ENCODE measurements around the gene CDH2. TPM values are rescaled to one million over a fixed set of nuclear protein-coding genes. Genes with fewer than 3 reads are reported as not detected.
A peak's percentile ranks its signal among the peaks of the same experiment; 100 is the strongest.

The CDH2 gene
- total RNA-seq, 1 donor: 75.6 TPM

DNA sequence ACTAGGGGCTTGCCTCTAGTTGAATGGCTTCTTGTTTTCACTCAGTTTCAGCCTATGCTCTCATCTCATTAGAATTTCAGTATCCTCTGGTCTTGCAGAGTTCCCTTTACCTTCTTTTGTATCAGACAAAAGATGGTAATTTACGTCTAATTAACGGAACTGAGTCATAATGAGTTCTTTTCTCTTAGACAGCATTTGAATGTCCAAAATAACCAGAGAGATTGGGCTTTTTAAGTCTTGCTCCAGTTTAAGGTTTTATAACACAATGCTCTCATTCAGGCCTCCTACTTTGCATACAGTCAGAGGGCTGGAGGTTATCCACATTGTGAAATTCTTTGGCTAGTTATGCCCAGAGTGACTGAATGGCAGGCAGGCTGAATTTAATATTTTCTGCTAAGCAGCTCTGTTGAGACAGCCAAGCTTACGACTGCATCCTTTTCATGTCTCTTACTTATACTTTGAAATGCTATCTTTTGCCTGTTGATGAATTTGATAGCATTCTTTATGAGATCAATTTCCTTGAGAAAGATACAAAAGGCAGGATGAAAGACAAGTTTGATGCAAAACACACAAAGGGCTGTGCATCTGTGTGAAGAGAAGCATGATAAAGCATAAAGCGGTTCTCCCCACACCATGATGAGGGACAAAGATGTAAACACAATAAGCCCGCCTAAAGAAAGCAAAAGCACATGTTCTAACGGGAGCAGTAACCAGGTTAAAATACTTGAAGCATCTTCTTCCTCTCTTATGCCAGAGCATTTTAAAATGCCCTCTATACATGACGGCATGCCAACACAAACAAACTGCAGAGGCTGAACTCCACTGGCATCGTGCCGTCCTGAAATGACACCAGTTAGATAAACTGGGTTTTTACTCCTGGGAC, 90.0 kb downstream of the CDH2 start:
- Histone ChIP-seq H2AFZ (ENCODE audit: low read length) (no peak overlapping the region), H3K4me3 (ENCODE audit: insufficient read depth, low read length) (peak overlapping the region; percentile 57), H4K20me1 (ENCODE audit: insufficient read depth, low read length) (no peaks in the 10 kb centered on the region), H3K36me3 (ENCODE audit: insufficient read depth, low read length) (no peaks in the 10 kb centered on the region), H3K9me3 (ENCODE audit: low read depth, low read length) (no peaks in the 10 kb centered on the region), H3K4me1 (ENCODE audit: insufficient read depth, low read length) (peaks cover 31% of the 10 kb centered on the region), H3K27ac (ENCODE audit: low read depth, low read length) (peak overlapping the region; percentile 44), H3K79me2 (ENCODE audit: insufficient read depth, low read length) (peaks cover 81% of the 10 kb centered on the region), H3K27me3 (ENCODE audit: insufficient read depth, low read length) (no peaks in the 10 kb centered on the region), H3K4me2 (ENCODE audit: insufficient read depth, low read length) (peak overlapping the region; percentile 82)
- peak; percentile 73 for DNase-seq (ENCODE audit: insufficient read length, low spot score, missing footprints)
- TF ChIP-seq, protein P1, sequence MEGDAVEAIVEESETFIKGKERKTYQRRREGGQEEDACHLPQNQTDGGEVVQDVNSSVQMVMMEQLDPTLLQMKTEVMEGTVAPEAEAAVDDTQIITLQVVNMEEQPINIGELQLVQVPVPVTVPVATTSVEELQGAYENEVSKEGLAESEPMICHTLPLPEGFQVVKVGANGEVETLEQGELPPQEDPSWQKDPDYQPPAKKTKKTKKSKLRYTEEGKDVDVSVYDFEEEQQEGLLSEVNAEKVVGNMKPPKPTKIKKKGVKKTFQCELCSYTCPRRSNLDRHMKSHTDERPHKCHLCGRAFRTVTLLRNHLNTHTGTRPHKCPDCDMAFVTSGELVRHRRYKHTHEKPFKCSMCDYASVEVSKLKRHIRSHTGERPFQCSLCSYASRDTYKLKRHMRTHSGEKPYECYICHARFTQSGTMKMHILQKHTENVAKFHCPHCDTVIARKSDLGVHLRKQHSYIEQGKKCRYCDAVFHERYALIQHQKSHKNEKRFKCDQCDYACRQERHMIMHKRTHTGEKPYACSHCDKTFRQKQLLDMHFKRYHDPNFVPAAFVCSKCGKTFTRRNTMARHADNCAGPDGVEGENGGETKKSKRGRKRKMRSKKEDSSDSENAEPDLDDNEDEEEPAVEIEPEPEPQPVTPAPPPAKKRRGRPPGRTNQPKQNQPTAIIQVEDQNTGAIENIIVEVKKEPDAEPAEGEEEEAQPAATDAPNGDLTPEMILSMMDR (IDR thresholded peaks at IDR 0.05; ENCODE audit: extremely low read depth, low read depth, low read length): no peak

GRCh38 chr18:28081516-28081915, 95.4 kb downstream of the CDH2 start:
- H4K20me1 ChIP-seq (ENCODE audit: insufficient read depth, low read length): no peaks in the 10 kb centered on the region
- TF ChIP-seq, protein P1 (IDR thresholded peaks at IDR 0.05; ENCODE audit: extremely low read depth, low read depth, low read length): no peak
- H3K27ac ChIP-seq (ENCODE audit: low read depth, low read length): no peak overlapping the region
- H2AFZ ChIP-seq (ENCODE audit: low read length): no peak overlapping the region
- no peak for DNase-seq (ENCODE audit: insufficient read length, low spot score, missing footprints)
- H3K4me2 ChIP-seq (ENCODE audit: insufficient read depth, low read length): no peak overlapping the region
- H3K79me2 ChIP-seq (ENCODE audit: insufficient read depth, low read length): peaks cover 82% of the 10 kb centered on the region
- no peak overlapping the region for H3K4me3 ChIP-seq (ENCODE audit: insufficient read depth, low read length)
- H3K27me3 ChIP-seq (ENCODE audit: insufficient read depth, low read length): no peaks in the 10 kb centered on the region
- H3K36me3 ChIP-seq (ENCODE audit: insufficient read depth, low read length): no peaks in the 10 kb centered on the region
- no peaks in the 10 kb centered on the region for H3K9me3 ChIP-seq (ENCODE audit: low read depth, low read length)
- H3K4me1 ChIP-seq (ENCODE audit: insufficient read depth, low read length): peaks cover 13% of the 10 kb centered on the region

DNA sequence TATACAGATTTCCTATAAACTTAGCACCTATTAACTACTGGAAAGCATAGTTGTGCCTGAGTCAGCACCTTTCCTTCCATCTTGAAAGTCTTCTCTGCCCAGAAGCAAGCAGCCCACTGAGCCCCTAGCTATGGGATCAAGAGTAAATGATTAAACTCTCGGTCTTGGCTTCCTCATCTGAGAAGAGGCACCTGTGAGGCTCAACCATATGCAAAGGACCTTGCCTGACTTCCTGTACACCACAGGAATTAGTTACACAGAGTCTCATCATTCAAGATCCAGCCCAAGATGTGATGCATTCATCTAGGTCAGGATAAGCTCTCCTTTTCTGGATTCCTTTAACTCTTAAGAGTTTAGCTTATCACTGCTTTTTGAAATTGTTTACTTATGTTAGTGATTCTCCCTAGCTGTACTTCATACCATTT, 96.0 kb downstream of the CDH2 start:
- TF ChIP-seq, protein P1 (IDR thresholded peaks at IDR 0.05; ENCODE audit: extremely low read depth, low read depth, low read length): no peak
- H4K20me1 ChIP-seq (ENCODE audit: insufficient read depth, low read length): no peaks in the 10 kb centered on the region
- DNase-seq (ENCODE audit: insufficient read length, low spot score, missing footprints): no peak
- peaks cover 14% of the 10 kb centered on the region for H3K4me1 ChIP-seq (ENCODE audit: insufficient read depth, low read length)
- no peak overlapping the region for H3K4me2 ChIP-seq (ENCODE audit: insufficient read depth, low read length)
- no peaks in the 10 kb centered on the region for H3K9me3 ChIP-seq (ENCODE audit: low read depth, low read length)
- H3K27me3 ChIP-seq (ENCODE audit: insufficient read depth, low read length): no peaks in the 10 kb centered on the region
- H2AFZ ChIP-seq (ENCODE audit: low read length): no peak overlapping the region
- no peak overlapping the region for H3K4me3 ChIP-seq (ENCODE audit: insufficient read depth, low read length)
- H3K27ac ChIP-seq (ENCODE audit: low read depth, low read length): no peak overlapping the region
- peaks cover 78% of the 10 kb centered on the region for H3K79me2 ChIP-seq (ENCODE audit: insufficient read depth, low read length)
- H3K36me3 ChIP-seq (ENCODE audit: insufficient read depth, low read length): no peaks in the 10 kb centered on the region

DNA sequence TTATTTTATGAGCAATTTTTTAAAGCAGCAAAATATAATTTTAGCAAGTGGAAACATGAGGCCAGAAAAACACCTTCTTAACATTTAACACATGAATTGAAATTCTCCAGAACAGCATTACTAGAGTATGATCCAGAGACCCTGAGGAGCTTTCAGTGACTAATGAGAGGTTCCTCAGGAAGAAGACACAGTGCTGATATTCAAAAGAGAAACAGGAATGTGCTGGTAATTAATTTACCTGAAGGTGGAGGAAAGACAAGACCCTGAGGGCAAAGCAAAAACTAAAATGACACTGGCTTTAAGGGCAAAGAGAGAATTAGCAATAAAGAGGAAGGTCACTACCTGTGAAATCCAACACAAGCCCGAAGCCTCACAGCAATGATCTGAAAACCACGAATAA, 97.0 kb downstream of the CDH2 start:
- H2AFZ ChIP-seq (ENCODE audit: low read length): no peak overlapping the region
- H3K36me3 ChIP-seq (ENCODE audit: insufficient read depth, low read length): no peaks in the 10 kb centered on the region
- H3K4me2 ChIP-seq (ENCODE audit: insufficient read depth, low read length): no peak overlapping the region
- peaks cover 78% of the 10 kb centered on the region for H3K79me2 ChIP-seq (ENCODE audit: insufficient read depth, low read length)
- H3K4me3 ChIP-seq (ENCODE audit: insufficient read depth, low read length): no peak overlapping the region
- no peaks in the 10 kb centered on the region for H4K20me1 ChIP-seq (ENCODE audit: insufficient read depth, low read length)
- TF ChIP-seq, protein P1 (IDR thresholded peaks at IDR 0.05; ENCODE audit: extremely low read depth, low read depth, low read length): no peak
- H3K9me3 ChIP-seq (ENCODE audit: low read depth, low read length): no peaks in the 10 kb centered on the region
- H3K4me1 ChIP-seq (ENCODE audit: insufficient read depth, low read length): peaks cover 24% of the 10 kb centered on the region
- DNase-seq (ENCODE audit: insufficient read length, low spot score, missing footprints): no peak
- H3K27me3 ChIP-seq (ENCODE audit: insufficient read depth, low read length): no peaks in the 10 kb centered on the region
- H3K27ac ChIP-seq (ENCODE audit: low read depth, low read length): peak overlapping the region; percentile 9
